ENCODE measurements around the gene TMEM126B. TPM values are rescaled to one million over a fixed set of nuclear protein-coding genes. Genes with fewer than 3 reads are reported as not detected.
A peak's percentile ranks its signal among the peaks of the same experiment; 100 is the strongest.

TMEM126B gene
- total and polyA plus RNA-seq, 2 donors (not counting 3 experiments of a cell fraction or from before 2014, with no cell fraction given): 51.2 to 53.7 TPM

DNA sequence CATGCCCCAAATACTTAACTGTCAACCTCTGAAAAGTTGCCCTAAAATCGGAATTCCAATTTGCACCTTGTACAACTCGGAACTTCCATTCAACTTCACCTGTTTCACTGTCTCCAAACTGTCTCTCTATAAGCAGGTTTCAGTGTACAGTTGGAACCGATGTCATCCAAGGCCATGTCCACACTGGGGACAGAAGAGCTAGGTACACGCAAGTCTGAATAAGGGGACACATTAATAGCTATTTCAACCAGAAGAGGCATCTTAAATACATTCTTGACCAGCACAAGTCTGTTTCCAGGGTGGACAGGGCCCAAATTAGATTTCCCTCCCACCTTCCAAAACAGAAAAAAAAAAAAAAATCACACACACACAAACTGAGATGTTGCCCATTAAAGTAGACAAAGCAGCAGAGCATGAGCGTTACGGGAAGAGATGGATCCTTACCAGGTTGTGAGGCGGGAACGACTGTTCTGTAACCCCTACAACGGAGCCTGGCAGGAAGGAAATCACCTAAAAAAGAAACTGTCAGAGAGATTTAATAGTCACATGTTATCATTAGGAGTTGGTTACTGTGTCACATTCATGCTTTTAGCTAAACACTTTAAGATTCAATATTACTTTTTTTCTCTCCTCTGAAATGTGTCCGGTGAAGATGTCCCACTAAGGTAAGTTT, 34.8 kb downstream of the TMEM126B start:
- H3K9ac ChIP-seq (replicated peaks; ENCODE audit: extremely low read depth, insufficient read depth, low read length): peak overlapping the region; percentile 94
- peaks cover 16% of the 10 kb centered on the region for H4K20me1 ChIP-seq (replicated peaks; ENCODE audit: control insufficient read depth, extremely low read depth, insufficient read depth, low read length)
- peaks cover 63% of the 10 kb centered on the region for H3K79me2 ChIP-seq (ENCODE audit: control insufficient read depth, insufficient read depth, low read length)
- BruUV-seq (replicated peaks): TSS peak; percentile 29
- H3K27ac ChIP-seq (ENCODE audit: insufficient read depth, low read depth, low read length): peak overlapping the region; percentile 91
- H3K27me3 ChIP-seq (ENCODE audit: control insufficient read depth in 2 of 2, insufficient read depth in 2 of 2, low read length in 2 of 2): no peaks in the 10 kb centered on the region
- no peaks in the 10 kb centered on the region for H3K9me3 ChIP-seq (replicated peaks; ENCODE audit: control insufficient read depth, insufficient read depth, low read length)
- H3K4me3 ChIP-seq (replicated peaks in 1 of 3; ENCODE audit: insufficient read depth in 1 of 3, low read depth in 1 of 3, low read length in 3 of 3): peak overlapping the region; percentile 40 to 92 (median 66)
- H3K4me1 ChIP-seq (ENCODE audit: control insufficient read depth, extremely low read depth, insufficient read depth, low read length): peaks cover 35% of the 10 kb centered on the region
- dilution Hi-C loops (cut with MboI; ENCODE audit: extremely low pct_ligation_motif_present, low sequenced_read_pairs) (no loop called here), intact Hi-C loops (cut with micrococcal nuclease) (loop anchor here (1.0 to 10.0 kb wide), 2 partner anchors 68 to 632 kb away; no protein-coding TSS in a partner anchor)
- CTCF ChIA-PET: interaction anchor here (1.1 to 1.3 kb wide), 3 partner anchors 10 to 35 kb away, joined by 3 to 5 read pairs (median 5); partner anchors contain the start of genes TMEM126A and TMEM126B
- peak overlapping the region; percentile 98 for H3K4me2 ChIP-seq (ENCODE audit: insufficient read depth, low read length)
- H3K9me1 ChIP-seq (replicated peaks; ENCODE audit: control insufficient read depth, extremely low read depth, insufficient read depth, low read length): no peaks in the 10 kb centered on the region
- POLR2A ChIA-PET: no interaction called here
- FAIRE-seq (no peak), DNase-seq (ENCODE audit: low read depth, low spot score) (peak; percentile 22)
- TF ChIP-seq POLR2AphosphoS5 (IDR thresholded peaks at IDR 0.05; ENCODE audit: insufficient read depth, low read depth, low read length) (no peak), POLR2A (IDR thresholded peaks at IDR 0.05; ENCODE audit: low read depth, low read length) (no peak), JUN (IDR thresholded peaks at IDR 0.05; ENCODE audit: borderline replicate concordance, insufficient read depth, insufficient read length, low read depth) (no peak), MYC (IDR thresholded peaks at IDR 0.05; ENCODE audit: low read depth, low read length) (no peak)
- TF ChIP-seq, protein P1, sequence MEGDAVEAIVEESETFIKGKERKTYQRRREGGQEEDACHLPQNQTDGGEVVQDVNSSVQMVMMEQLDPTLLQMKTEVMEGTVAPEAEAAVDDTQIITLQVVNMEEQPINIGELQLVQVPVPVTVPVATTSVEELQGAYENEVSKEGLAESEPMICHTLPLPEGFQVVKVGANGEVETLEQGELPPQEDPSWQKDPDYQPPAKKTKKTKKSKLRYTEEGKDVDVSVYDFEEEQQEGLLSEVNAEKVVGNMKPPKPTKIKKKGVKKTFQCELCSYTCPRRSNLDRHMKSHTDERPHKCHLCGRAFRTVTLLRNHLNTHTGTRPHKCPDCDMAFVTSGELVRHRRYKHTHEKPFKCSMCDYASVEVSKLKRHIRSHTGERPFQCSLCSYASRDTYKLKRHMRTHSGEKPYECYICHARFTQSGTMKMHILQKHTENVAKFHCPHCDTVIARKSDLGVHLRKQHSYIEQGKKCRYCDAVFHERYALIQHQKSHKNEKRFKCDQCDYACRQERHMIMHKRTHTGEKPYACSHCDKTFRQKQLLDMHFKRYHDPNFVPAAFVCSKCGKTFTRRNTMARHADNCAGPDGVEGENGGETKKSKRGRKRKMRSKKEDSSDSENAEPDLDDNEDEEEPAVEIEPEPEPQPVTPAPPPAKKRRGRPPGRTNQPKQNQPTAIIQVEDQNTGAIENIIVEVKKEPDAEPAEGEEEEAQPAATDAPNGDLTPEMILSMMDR (IDR thresholded peaks at IDR 0.05; ENCODE audit: extremely low read depth in 1 of 2, insufficient read depth in 1 of 2, low read depth in 1 of 2, low read length in 2 of 2): no peak
- H3K36me3 ChIP-seq (ENCODE audit: control insufficient read depth in 2 of 2, extremely low read depth in 1 of 2, insufficient read depth in 2 of 2, low read length in 2 of 2): peaks cover 0 to 17% of the 10 kb centered on the region in 2 experiments
- no peak overlapping the region for H2AFZ ChIP-seq (ENCODE audit: low read depth, low read length)

Measured in endothelial cell of umbilical vein (primary cell).